ENCODE results near the gene FANCI. TPM values are rescaled to one million over a fixed set of nuclear protein-coding genes. Genes with fewer than 3 reads are reported as not detected.

FANCI gene
- total RNA-seq, 4 donors from 2014 or later: 4.4 to 30.1 (median 7.8) TPM

DNA sequence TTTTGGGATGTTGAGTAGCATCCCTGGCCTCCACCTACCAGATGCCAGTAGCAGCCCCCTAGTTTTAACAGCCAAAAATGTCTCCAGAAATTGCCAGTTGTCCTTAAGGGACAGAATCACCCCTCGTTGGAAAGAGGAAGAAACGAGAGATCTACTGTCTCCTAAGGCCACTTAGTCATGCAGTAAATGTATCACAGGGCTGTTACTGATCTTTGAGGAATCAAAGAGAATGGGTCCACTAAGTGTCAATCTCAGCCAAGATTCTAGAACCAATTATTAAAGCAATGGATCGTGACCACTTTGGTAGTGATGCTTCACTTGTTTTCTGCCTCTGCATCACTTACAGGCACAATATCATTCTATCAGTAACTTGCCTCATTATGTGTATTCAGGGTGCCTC, 64.5 kb downstream of the FANCI start:
- TF ChIP-seq, protein P1, sequence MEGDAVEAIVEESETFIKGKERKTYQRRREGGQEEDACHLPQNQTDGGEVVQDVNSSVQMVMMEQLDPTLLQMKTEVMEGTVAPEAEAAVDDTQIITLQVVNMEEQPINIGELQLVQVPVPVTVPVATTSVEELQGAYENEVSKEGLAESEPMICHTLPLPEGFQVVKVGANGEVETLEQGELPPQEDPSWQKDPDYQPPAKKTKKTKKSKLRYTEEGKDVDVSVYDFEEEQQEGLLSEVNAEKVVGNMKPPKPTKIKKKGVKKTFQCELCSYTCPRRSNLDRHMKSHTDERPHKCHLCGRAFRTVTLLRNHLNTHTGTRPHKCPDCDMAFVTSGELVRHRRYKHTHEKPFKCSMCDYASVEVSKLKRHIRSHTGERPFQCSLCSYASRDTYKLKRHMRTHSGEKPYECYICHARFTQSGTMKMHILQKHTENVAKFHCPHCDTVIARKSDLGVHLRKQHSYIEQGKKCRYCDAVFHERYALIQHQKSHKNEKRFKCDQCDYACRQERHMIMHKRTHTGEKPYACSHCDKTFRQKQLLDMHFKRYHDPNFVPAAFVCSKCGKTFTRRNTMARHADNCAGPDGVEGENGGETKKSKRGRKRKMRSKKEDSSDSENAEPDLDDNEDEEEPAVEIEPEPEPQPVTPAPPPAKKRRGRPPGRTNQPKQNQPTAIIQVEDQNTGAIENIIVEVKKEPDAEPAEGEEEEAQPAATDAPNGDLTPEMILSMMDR (IDR thresholded peaks at IDR 0.05; ENCODE audit: low read depth): no peak

GRCh38 chr15:89309993-89310392, 66.2 kb downstream of the FANCI start:
- TF ChIP-seq, protein P1 (IDR thresholded peaks at IDR 0.05; ENCODE audit: low read depth): no peak

DNA sequence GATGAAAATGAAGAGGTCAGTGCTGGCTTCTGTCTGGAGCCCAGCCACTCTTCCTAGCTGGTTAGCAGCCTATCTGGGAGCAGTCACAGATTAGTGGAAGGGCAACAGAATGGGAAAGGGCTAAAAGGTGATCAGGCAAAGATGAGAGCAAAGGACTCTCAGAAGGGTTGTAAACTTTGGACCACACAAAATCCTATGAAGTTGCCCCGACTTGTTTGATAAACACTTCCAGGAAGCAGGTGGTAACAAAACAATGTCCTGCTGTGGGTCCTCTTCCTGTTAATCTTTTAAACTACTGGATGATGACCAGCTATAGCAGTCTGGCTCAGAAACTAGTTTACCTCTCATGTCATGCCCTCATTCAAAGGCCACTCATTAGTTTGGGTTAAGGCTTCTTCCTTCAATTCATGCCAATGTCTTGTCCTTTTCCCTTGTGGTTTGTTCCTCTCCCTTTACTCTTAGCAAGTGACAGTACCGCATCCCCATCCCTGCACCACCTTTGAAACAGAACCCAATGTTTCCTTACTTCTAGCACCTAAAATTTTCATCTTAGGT, 71.7 kb downstream of the FANCI start:
- TF ChIP-seq, protein P1 (IDR thresholded peaks at IDR 0.05; ENCODE audit: low read depth): no peak

DNA sequence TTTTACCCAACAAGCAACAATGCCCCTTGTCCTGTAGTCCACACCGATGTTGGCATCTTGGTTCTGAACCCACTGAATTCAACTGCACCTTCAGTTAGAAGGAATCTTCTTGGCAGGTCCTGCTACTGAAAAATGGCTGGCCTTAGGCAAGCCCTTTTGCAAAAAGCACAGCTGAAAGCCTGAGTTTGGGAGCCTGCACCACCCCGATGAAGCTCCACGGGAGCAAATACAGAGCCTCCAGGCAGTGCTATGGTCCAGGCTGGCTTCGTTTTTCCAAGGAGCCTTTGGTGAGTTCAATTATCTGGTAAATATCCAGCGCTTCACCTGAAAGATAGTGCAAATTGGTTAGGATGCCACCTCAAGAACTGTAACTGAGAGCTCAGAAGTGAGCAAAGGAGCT, 72.7 kb downstream of the FANCI start:
- TF ChIP-seq, protein P1 (IDR thresholded peaks at IDR 0.05; ENCODE audit: low read depth): no peak

GRCh38 chr15:89317186-89317720, 73.5 kb downstream of the FANCI start:
- TF ChIP-seq, protein P1 (IDR thresholded peaks at IDR 0.05; ENCODE audit: low read depth): no peak

GRCh38 chr15:89319678-89320077, 75.9 kb downstream of the FANCI start:
- TF ChIP-seq, protein P1 (IDR thresholded peaks at IDR 0.05; ENCODE audit: low read depth): no peak

DNA sequence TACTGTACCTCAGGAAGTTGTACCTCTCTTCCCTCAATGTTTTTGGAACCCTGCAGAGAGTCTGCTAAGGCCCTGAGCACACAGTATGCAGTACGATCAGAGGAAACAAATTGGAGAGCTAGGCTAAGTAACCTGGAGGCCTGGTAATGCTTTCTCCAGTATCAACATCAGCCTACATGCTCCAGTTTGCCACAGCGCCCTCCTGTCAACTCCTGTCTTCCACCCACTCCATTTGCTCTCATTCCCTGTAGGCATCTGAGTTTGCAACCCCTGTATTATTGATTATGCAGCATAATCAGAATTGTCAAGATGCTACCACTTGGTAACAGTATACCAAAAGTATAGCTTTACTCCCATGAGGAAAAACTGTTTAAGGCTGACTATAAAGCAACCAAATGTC, 76.4 kb downstream of the FANCI start:
- TF ChIP-seq, protein P1 (IDR thresholded peaks at IDR 0.05; ENCODE audit: low read depth): no peak

Data from subcutaneous adipose tissue (tissue), 4 donors.